Lung microvascular endothelial cell (primary cell): ENCODE data around the gene PLEKHH2. TPM values are rescaled to one million over a fixed set of nuclear protein-coding genes. Genes with fewer than 3 reads are reported as not detected.

ENCODE experiments used
- DNase-seq, 2 donors: peaks; one replicate each; pipeline versions ENCODE4 v3.0.0 to v3.0.0-alpha.2; 2010; ENCODE audit warnings: low read depth in 2 of 2
- total RNA-seq: library from RNA; depleted of rRNA; stranded (reverse); fragments of >200 nt; gene quantifications from 2 replicates; pipeline ENCODE4 v1.2.1, GENCODE V29; 2014

Gene PLEKHH2
- total RNA-seq, 1 donor from 2014 or later, result not detected

DNA sequence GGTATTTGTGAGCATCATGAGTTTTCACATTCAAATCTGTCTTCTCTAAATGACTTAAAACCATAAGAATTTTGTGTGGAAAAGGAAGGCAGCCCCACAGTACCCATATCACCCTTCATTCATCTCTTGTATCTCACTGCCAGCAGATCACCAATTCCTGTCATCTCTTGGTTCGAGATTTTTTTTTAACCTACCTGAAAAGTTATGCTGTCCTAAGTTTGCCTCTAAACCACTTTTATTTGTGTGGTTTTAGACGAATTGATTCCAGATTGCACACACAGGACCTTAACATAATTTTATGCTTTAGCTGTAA, 169.6 kb downstream of the PLEKHH2 start:
- DNase-seq, result no peak

DNA sequence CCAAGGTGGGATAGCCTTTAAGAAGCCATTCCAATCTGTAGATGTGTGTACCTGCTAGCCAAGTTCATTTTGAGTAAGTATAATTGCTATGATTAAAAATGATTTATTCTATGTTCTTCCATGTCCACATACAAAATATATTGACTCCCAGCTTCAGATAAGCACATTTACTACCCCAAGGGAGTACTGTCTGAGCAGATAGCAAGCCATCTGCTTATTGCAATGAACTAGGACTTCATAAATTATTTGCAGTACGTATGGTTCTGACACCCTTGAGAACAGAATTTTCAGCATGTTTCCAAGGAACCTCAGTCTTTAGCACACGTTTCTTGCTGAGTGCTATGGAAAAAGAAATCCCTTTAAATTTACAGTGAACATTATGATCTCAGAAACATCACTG, 173.4 kb downstream of the PLEKHH2 start:
- DNase-seq, result no peak

DNA sequence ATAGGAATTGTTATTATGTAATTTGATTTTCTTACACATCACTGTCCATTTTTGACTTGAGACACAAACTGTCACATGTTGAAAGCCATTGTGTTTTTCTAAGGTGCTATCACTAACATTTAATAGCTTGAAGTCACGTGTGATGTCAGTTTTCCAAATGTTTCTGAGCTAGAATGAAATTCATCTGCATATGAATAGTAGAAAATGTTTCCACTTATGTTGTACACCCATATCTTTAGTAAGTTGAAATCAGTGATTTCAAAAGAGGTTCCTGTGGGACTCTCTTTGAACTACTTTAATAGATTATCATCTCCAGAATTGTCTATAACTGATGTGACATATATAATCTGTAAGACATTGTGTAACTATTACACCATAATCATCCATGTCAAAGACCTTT, 173.8 kb downstream of the PLEKHH2 start:
- DNase-seq, result no peak

DNA sequence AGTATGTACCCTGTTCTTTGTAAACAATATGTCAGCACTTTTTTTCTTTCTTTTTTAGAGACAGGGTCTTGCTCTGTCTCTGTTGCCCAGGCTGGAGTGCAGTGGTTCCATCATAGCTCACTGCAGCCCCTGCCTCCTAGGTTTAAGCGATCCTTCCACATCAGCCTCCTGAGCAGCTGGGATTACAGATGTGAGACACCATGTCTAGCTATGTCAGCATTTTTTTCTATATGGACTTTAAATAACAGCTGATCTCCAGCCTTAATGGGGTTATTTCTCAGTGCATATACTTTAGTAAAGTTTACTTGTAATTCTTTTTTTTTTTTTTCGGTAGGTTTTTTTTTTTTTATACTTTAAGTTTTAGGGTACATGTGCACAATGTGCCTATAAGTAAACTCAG, 174.9 kb downstream of the PLEKHH2 start:
- DNase-seq, result no peak

DNA sequence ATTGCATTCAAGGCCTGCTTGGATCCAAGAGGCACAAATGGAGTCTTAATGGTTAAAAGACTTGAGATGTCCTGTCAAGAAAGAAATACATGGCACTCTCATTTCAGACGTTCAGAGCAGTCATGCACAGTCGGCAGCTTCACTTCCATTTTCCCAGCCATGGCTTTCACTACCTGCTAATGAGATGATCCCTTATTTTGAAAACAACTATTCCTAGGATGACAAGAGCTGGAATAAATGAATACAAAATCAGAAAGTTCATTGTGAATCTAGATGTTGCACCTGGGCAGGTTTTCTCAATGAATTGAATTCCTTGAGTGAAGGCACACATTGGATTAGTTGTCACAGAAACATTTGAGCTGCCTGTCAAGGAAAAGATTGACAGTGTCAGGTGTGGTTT, 175.9 kb downstream of the PLEKHH2 start:
- no peak for DNase-seq

DNA sequence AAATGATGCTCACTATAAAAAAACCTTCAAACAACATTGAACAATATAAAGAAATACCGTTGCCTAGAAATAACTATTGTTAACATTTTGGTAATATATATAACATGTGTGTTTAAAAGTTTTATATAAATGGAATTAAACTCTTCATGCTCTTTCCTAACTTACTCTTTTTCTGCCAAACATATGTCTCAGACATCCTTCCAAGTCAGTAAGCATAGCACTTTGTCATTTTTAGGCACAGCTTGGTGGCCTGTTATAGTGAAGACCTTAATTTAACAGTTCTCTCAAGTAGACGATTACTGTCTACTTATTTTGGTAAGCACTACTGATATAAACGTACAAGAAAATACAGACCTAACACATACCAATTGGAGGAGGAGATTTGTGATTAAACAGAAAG, 177.7 kb downstream of the PLEKHH2 start:
- no peak for DNase-seq

Other genes starting within 250 kb of the PLEKHH2 start
- gene THADA, start 41.2 kb upstream of the PLEKHH2 start, total RNA-seq, result 13.9 and 22.8 TPM in 2 replicates
- gene C1GALT1C1L, start 39.2 kb downstream of the PLEKHH2 start, total RNA-seq, result not detected in 2 replicates
- 6.5 and 7.6 TPM in 2 replicates for gene DYNC2LI1, start 136.8 kb downstream of the PLEKHH2 start, total RNA-seq
- gene ABCG5, start 201.6 kb downstream of the PLEKHH2 start, total RNA-seq, result not detected in 2 replicates
- not detected in 2 replicates for gene ABCG8, start 201.7 kb downstream of the PLEKHH2 start, total RNA-seq